COLO829 (cell line): ENCODE results near the gene CFAP299.

Source experiments
- DNase-seq: peaks from one replicate; pipeline ENCODE4 v3.0.0; 2012; ENCODE audit warnings: low spot score

CFAP299 gene

GRCh38 chr4:80927420-80927819, 591.9 kb downstream of the CFAP299 start:
- no peak for DNase-seq

- peak; percentile 45 for DNase-seq
Observed at GRCh38 chr4:80931631-80932081, 596.1 kb downstream of the CFAP299 start.

GRCh38 chr4:80948141-80948540, 612.6 kb downstream of the CFAP299 start:
- no peak for DNase-seq

GRCh38 chr4:80948995-80949394, 613.5 kb downstream of the CFAP299 start:
- DNase-seq, result no peak

GRCh38 chr4:80956421-80956820, 620.9 kb downstream of the CFAP299 start:
- no peak for DNase-seq

GRCh38 chr4:80963051-80963450, 627.5 kb downstream of the CFAP299 start:
- DNase-seq, result no peak

- DNase-seq, result no peak
Observed at GRCh38 chr4:80967346-80967745, 631.8 kb downstream of the CFAP299 start.

GRCh38 chr4:80980239-80980638, 644.7 kb downstream of the CFAP299 start:
- DNase-seq, result no peak

GRCh38 chr4:80986011-80986410, 650.5 kb downstream of the CFAP299 start:
- DNase-seq, result no peak

GRCh38 chr4:80989921-80990544, 654.5 kb downstream of the CFAP299 start:
- peak; percentile 43 for DNase-seq

GRCh38 chr4:80990851-80991250, 655.3 kb downstream of the CFAP299 start:
- no peak for DNase-seq

- no peak for DNase-seq
Observed at GRCh38 chr4:80999943-81000342, 664.4 kb downstream of the CFAP299 start.

GRCh38 chr4:81003597-81004111, 668.1 kb downstream of the CFAP299 start:
- no peak for DNase-seq

GRCh38 chr4:81007417-81007816, 671.9 kb downstream of the CFAP299 start:
- no peak for DNase-seq
